ENCODE data around the gene ACY1. TPM values are rescaled to one million over a fixed set of nuclear protein-coding genes. Genes with fewer than 3 reads are reported as not detected.

ACY1 gene
- polyA plus RNA-seq, 1 donor (not counting 4 experiments of a cell fraction or from before 2014, with no cell fraction given): 71.8 TPM

GRCh38 chr3:51958603-51959521, 24.5 kb upstream of the ACY1 start:
- no peak overlapping the region for H2AFZ ChIP-seq (ENCODE audit: control insufficient read depth, low read length)
- FAIRE-seq (no peak), DNase-seq (ENCODE audit: low read depth, low spot score) (no peak)
- peaks cover 11% of the 10 kb centered on the region for H3K4me1 ChIP-seq (ENCODE audit: control insufficient read depth, extremely low read depth, insufficient read depth, low read length)
- H3K27ac ChIP-seq (ENCODE audit: control insufficient read depth, insufficient read depth, low read length): no peak overlapping the region
- no peak overlapping the region for H3K4me3 ChIP-seq (ENCODE audit: control insufficient read depth in 2 of 3, extremely low read depth in 1 of 3, insufficient read depth in 2 of 3, low read depth in 1 of 3, low read length in 3 of 3)
- no peak overlapping the region for H3K4me2 ChIP-seq (ENCODE audit: control insufficient read depth, extremely low read depth, insufficient read depth, low read depth, low read length)
- no peaks in the 10 kb centered on the region for H4K20me1 ChIP-seq (ENCODE audit: control insufficient read depth, extremely low read depth, insufficient read depth, low read length)
- dilution Hi-C loops (cut with MboI; ENCODE audit: extremely low pct_ligation_motif_present, low sequenced_read_pairs): no loop called here
- H3K9me3 ChIP-seq (ENCODE audit: control insufficient read depth, low read depth, low read length): no peaks in the 10 kb centered on the region
- H3K9me1 ChIP-seq (ENCODE audit: control insufficient read depth, extremely low read depth, insufficient read depth, low read length): no peaks in the 10 kb centered on the region
- H3K27me3 ChIP-seq (ENCODE audit: control insufficient read depth, extremely low read depth, insufficient read depth, low read length): peaks cover 18% of the 10 kb centered on the region
- H3K9ac ChIP-seq (ENCODE audit: control insufficient read depth, extremely low read depth, insufficient read depth, low read length): no peak overlapping the region
- H3K79me2 ChIP-seq (ENCODE audit: control insufficient read depth, insufficient read depth, low read length): no peaks in the 10 kb centered on the region
- no peak for TF ChIP-seq CTCF (optimal IDR thresholded peaks at IDR 0.05 in 1 of 3, IDR thresholded peaks at IDR 0.05 in 1 of 3, conservative IDR thresholded peaks at IDR 0.05 in 1 of 3; ENCODE audit: extremely low read depth in 1 of 3, insufficient read depth in 2 of 3, low read length in 3 of 3)
- TF ChIP-seq EZH2 (IDR thresholded peaks at IDR 0.05; ENCODE audit: low read length): no peak
- H3K36me3 ChIP-seq (ENCODE audit: control insufficient read depth in 2 of 2, extremely low read depth in 1 of 2, insufficient read depth in 2 of 2, low read length in 2 of 2): peaks cover 0 to 24% of the 10 kb centered on the region in 2 experiments

GRCh38 chr3:51959651-51960050, 23.7 kb upstream of the ACY1 start:
- TF ChIP-seq CTCF (optimal IDR thresholded peaks at IDR 0.05 in 1 of 3, IDR thresholded peaks at IDR 0.05 in 1 of 3, conservative IDR thresholded peaks at IDR 0.05 in 1 of 3; ENCODE audit: extremely low read depth in 1 of 3, insufficient read depth in 2 of 3, low read length in 3 of 3): no peak
- TF ChIP-seq EZH2 (IDR thresholded peaks at IDR 0.05; ENCODE audit: low read length): no peak
- no peak overlapping the region for H3K9ac ChIP-seq (ENCODE audit: control insufficient read depth, extremely low read depth, insufficient read depth, low read length)
- H3K4me3 ChIP-seq (ENCODE audit: control insufficient read depth in 2 of 3, extremely low read depth in 1 of 3, insufficient read depth in 2 of 3, low read depth in 1 of 3, low read length in 3 of 3): no peak overlapping the region
- no peak for DNase-seq (ENCODE audit: low read depth, low spot score)
- H4K20me1 ChIP-seq (ENCODE audit: control insufficient read depth, extremely low read depth, insufficient read depth, low read length): no peaks in the 10 kb centered on the region
- H3K27me3 ChIP-seq (ENCODE audit: control insufficient read depth, extremely low read depth, insufficient read depth, low read length): peaks cover 11% of the 10 kb centered on the region
- H3K4me1 ChIP-seq (ENCODE audit: control insufficient read depth, extremely low read depth, insufficient read depth, low read length): peaks cover 11% of the 10 kb centered on the region
- no peaks in the 10 kb centered on the region for H3K9me3 ChIP-seq (ENCODE audit: control insufficient read depth, low read depth, low read length)
- H3K79me2 ChIP-seq (ENCODE audit: control insufficient read depth, insufficient read depth, low read length): no peaks in the 10 kb centered on the region
- H3K9me1 ChIP-seq (ENCODE audit: control insufficient read depth, extremely low read depth, insufficient read depth, low read length): no peaks in the 10 kb centered on the region
- H3K4me2 ChIP-seq (ENCODE audit: control insufficient read depth, extremely low read depth, insufficient read depth, low read depth, low read length): no peak overlapping the region
- H3K27ac ChIP-seq (ENCODE audit: control insufficient read depth, insufficient read depth, low read length): no peak overlapping the region
- no peak overlapping the region for H2AFZ ChIP-seq (ENCODE audit: control insufficient read depth, low read length)
- H3K36me3 ChIP-seq (ENCODE audit: control insufficient read depth in 2 of 2, extremely low read depth in 1 of 2, insufficient read depth in 2 of 2, low read length in 2 of 2): peaks cover 0 to 25% of the 10 kb centered on the region in 2 experiments
- no peak for FAIRE-seq
- dilution Hi-C loops (cut with MboI; ENCODE audit: extremely low pct_ligation_motif_present, low sequenced_read_pairs): no loop called here
